Stimulated activated CD4-positive, alpha-beta T cell treated with anti-CD3 and anti-CD28 coated beads, Interleukin-12 subunit alpha, Interleukin-12 subunit beta, amount 100 ng/mL, for 4 hours (primary cell): ENCODE data around the gene CRKL.
"Not testable (repeated sequence)": the region's sequence is repeated elsewhere in the genome, so short reads cannot be mapped to it uniquely, and the experiment has no call there.

Source experiments
- DNase-seq: peaks from one replicate; pipeline ENCODE4 v3.0.0-alpha.2; 2020

The CRKL gene

GRCh38 chr22:20935049-20935448 is 17.8 kb downstream of the CRKL start:
- DNase-seq: not testable (repeated sequence)

GRCh38 chr22:20935780-20936539 is 18.8 kb downstream of the CRKL start:
- DNase-seq: not testable (repeated sequence)

- DNase-seq: no peak
Measured at GRCh38 chr22:20937031-20937793, 20.0 kb downstream of the CRKL start.

GRCh38 chr22:20937794-20938671 is 20.8 kb downstream of the CRKL start:
- no peak for DNase-seq

- not testable (repeated sequence) for DNase-seq
Measured at GRCh38 chr22:20939457-20940185, 22.4 kb downstream of the CRKL start.

- DNase-seq: no peak
Measured at GRCh38 chr22:20940186-20940651, 23.0 kb downstream of the CRKL start.

- no peak for DNase-seq
Measured at GRCh38 chr22:20940904-20941385, 23.7 kb downstream of the CRKL start.

GRCh38 chr22:20942203-20942902 is 25.1 kb downstream of the CRKL start:
- DNase-seq: not testable (repeated sequence)

GRCh38 chr22:20943104-20943933 is 26.1 kb downstream of the CRKL start:
- no peak for DNase-seq

GRCh38 chr22:20944042-20944441 is 26.8 kb downstream of the CRKL start:
- DNase-seq: no peak

GRCh38 chr22:20945578-20945934 is 28.3 kb downstream of the CRKL start:
- DNase-seq: no peak

GRCh38 chr22:20946080-20946986 is 29.1 kb downstream of the CRKL start:
- DNase-seq: no peak

GRCh38 chr22:20946991-20947390 is 29.8 kb downstream of the CRKL start:
- DNase-seq: no peak

GRCh38 chr22:20948450-20948849 is 31.2 kb downstream of the CRKL start:
- DNase-seq: no peak

- DNase-seq: no peak
Measured at GRCh38 chr22:20948989-20949388, 31.8 kb downstream of the CRKL start.

GRCh38 chr22:20949698-20950183 is 32.5 kb downstream of the CRKL start:
- no peak for DNase-seq

- DNase-seq: no peak
Measured at GRCh38 chr22:20951151-20951931, 34.1 kb downstream of the CRKL start.

GRCh38 chr22:20951932-20952380 is 34.7 kb downstream of the CRKL start:
- no peak for DNase-seq
